ENCODE measurements around the gene CKB.

The CKB gene

GRCh38 chr14:103547455-103547940, 24.9 kb upstream of the CKB start:
- H3K36me3 ChIP-seq (replicated peaks), result no peaks in the 10 kb centered on the region
- no peak overlapping the region for H3K27ac ChIP-seq
- TF ChIP-seq CTCF (IDR thresholded peaks at IDR 0.05; ENCODE audit: low read depth, low read length, missing control alignments), result no peak
- no peak overlapping the region for H3K4me3 ChIP-seq (ENCODE audit: low read depth, low read length)
- in situ Hi-C loops (cut with HindIII; ENCODE audit: low pct_ligation_motif_present, low sequenced_read_pairs), result no loop called here
- no peak for DNase-seq
- H3K27me3 ChIP-seq (replicated peaks), result no peaks in the 10 kb centered on the region

DNA sequence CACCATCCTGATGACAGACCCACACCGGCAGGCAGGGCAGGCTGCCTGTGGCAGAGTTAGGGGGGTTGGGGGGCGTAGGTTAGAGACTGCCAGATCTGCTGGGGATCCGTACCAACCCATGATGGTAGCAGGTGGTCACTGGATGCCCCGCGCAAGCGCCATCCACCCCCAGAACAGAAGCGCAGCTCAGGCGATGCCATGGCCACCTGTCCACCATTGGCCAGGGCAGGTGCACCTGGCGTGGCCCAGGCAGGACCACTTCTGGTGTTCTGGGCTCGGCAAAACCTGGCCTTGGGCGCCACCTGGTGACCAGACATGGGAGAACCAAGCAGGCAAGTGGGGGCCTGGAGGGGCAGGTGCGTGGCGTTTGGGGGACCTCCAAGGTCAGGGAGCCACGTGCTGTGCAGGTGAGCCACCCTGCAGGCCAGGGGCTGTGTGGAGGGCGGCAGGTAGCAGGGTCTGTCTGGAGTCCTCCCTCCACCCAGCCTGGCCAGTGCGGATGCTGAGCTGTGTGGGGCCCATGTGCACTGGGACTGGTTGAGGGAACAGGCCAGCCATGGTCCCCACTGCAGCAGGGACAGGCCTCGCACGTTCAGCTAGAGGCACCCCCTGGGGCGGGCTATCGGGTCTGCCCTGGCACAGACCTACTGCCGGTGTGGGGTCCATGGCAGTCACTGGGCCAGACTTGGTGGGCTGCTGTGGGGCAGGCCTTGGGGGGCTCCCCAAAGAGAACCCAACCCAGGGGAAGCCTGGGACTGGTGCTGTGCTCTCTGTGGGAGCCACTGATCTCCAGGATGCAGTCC, 24.2 kb upstream of the CKB start:
- in situ Hi-C loops (cut with HindIII; ENCODE audit: low pct_ligation_motif_present, low sequenced_read_pairs), result no loop called here
- H3K4me3 ChIP-seq (ENCODE audit: low read depth, low read length), result no peak overlapping the region
- H3K27me3 ChIP-seq (replicated peaks), result no peaks in the 10 kb centered on the region
- TF ChIP-seq CTCF (IDR thresholded peaks at IDR 0.05; ENCODE audit: low read depth, low read length, missing control alignments), result peak; percentile 93
- no peaks in the 10 kb centered on the region for H3K36me3 ChIP-seq (replicated peaks)
- no peak overlapping the region for H3K27ac ChIP-seq
- DNase-seq, result peak; percentile 32

GRCh38 chr14:103545915-103546651, 23.5 kb upstream of the CKB start:
- no peak overlapping the region for H3K27ac ChIP-seq
- DNase-seq, result no peak
- H3K4me3 ChIP-seq (ENCODE audit: low read depth, low read length), result no peak overlapping the region
- no peak for TF ChIP-seq CTCF (IDR thresholded peaks at IDR 0.05; ENCODE audit: low read depth, low read length, missing control alignments)
- H3K36me3 ChIP-seq (replicated peaks), result no peaks in the 10 kb centered on the region
- no peaks in the 10 kb centered on the region for H3K27me3 ChIP-seq (replicated peaks)
- in situ Hi-C loops (cut with HindIII; ENCODE audit: low pct_ligation_motif_present, low sequenced_read_pairs), result no loop called here

DNA sequence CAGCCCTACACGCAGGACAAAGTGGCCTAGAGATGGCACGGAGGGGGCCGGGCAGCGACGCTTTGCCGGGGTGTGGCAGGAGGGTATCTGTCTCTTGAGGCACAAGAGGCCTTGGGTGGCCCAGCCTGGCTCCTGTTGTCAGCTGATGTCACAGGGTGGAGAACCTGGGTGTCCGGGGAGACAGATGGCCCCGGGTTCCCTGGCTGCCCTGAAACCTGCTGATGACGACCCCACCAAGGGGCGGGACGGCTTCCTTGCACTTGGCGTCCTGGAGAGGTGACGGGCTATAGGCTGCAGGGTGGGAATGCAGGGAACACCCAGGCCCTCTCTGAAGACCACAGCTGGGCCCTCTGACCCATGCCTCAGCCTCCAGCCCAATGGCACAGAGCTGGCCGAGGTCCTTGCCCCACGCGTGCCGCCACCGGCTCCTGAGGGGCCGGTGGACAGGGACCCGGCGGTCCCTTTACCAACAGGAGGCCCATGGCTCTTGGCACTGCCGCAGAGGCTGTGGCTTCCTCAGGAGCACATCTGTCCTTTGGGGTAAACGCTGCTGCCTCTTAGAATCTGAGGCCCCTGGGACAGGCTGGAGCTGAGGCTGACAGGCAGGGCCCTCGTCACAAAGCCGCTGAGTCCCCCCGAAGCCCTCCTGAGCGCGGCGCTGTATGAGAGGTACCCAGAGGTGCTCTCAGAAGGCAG, 22.7 kb upstream of the CKB start:
- no peak for TF ChIP-seq CTCF (IDR thresholded peaks at IDR 0.05; ENCODE audit: low read depth, low read length, missing control alignments)
- Histone ChIP-seq H3K27me3 (replicated peaks) (no peaks in the 10 kb centered on the region), H3K36me3 (replicated peaks) (no peaks in the 10 kb centered on the region), H3K4me3 (ENCODE audit: low read depth, low read length) (no peak overlapping the region), H3K27ac (no peak overlapping the region)
- in situ Hi-C loops (cut with HindIII; ENCODE audit: low pct_ligation_motif_present, low sequenced_read_pairs), result no loop called here
- no peak for DNase-seq

DNA sequence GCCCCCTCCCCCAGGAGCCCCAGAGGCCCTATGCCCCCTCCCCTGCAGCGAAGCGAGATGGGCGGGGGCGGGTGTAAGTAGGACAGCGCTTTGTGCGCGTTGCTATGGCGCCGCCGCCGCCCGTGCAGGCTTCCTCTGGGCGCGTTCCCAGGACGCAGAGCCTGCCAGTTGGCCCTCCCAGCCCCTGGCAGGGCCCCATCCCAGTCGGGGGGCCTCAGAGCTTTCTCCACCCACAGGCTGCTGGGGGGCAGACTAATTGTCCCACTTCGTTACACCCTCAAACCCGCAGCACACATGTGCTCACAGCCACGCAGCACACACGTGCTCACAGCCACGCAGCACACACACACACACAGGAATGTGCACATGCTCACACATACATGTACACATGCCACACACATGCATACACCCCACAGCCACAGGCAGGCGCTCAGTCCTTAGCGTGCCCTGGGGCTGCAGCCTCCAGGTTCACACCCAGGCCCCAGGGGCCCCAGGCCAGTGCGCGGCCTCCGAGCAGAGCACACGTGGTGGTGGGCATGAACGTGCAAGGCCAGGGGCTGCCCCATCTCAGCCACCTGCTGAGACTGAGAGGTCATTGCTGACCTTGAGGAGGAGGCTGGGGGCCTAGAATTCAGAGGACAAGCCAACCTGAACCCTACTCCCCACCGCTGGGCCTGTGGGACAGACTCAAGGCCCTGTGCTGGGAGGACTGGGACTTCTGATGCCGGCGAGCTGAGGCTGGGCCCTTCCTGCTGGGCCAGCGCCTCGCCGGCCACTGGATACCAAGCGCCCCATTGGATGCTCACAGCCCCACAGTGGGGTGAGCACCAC, 22.0 kb upstream of the CKB start:
- H3K36me3 ChIP-seq (replicated peaks), result no peaks in the 10 kb centered on the region
- H3K4me3 ChIP-seq (ENCODE audit: low read depth, low read length), result no peak overlapping the region
- no peak for DNase-seq
- no peak for TF ChIP-seq CTCF (IDR thresholded peaks at IDR 0.05; ENCODE audit: low read depth, low read length, missing control alignments)
- no peaks in the 10 kb centered on the region for H3K27me3 ChIP-seq (replicated peaks)
- in situ Hi-C loops (cut with HindIII; ENCODE audit: low pct_ligation_motif_present, low sequenced_read_pairs), result no loop called here
- no peak overlapping the region for H3K27ac ChIP-seq
